ENCODE measurements around the gene AFAP1.

AFAP1 gene

GRCh38 chr4:7725951-7726350, 213.7 kb downstream of the AFAP1 start:
- TF ChIP-seq CTCF (IDR thresholded peaks at IDR 0.05; ENCODE audit: low read depth, low read length), result no peak
- DNase-seq (ENCODE audit: low read depth in 2 of 2), result peak in 1 of 2 donors; percentile 25
- H3K4me3 ChIP-seq (replicated peaks in 1 of 2; ENCODE audit: low read depth in 2 of 2, low read length in 2 of 2), result no peak overlapping the region

GRCh38 chr4:7723625-7724024, 216.0 kb downstream of the AFAP1 start:
- DNase-seq (ENCODE audit: low read depth in 2 of 2), result no peak
- no peak for TF ChIP-seq CTCF (IDR thresholded peaks at IDR 0.05; ENCODE audit: low read depth, low read length)
- no peak overlapping the region for H3K4me3 ChIP-seq (replicated peaks in 1 of 2; ENCODE audit: low read depth in 2 of 2, low read length in 2 of 2)

GRCh38 chr4:7722766-7723387, 216.8 kb downstream of the AFAP1 start:
- TF ChIP-seq CTCF (IDR thresholded peaks at IDR 0.05; ENCODE audit: low read depth, low read length), result no peak
- no peak for DNase-seq (ENCODE audit: low read depth in 2 of 2)
- no peak overlapping the region for H3K4me3 ChIP-seq (replicated peaks in 1 of 2; ENCODE audit: low read depth in 2 of 2, low read length in 2 of 2)

- no peak overlapping the region for H3K4me3 ChIP-seq (replicated peaks in 1 of 2; ENCODE audit: low read depth in 2 of 2, low read length in 2 of 2)
- peak; percentile 33 for TF ChIP-seq CTCF (IDR thresholded peaks at IDR 0.05; ENCODE audit: low read depth, low read length)
- peak; percentile 33 to 41 for DNase-seq (ENCODE audit: low read depth in 2 of 2)
Measured at GRCh38 chr4:7721984-7722551, 217.6 kb downstream of the AFAP1 start.

- no peak overlapping the region for H3K4me3 ChIP-seq (replicated peaks in 1 of 2; ENCODE audit: low read depth in 2 of 2, low read length in 2 of 2)
- TF ChIP-seq CTCF (IDR thresholded peaks at IDR 0.05; ENCODE audit: low read depth, low read length), result peak; percentile 85
- peak; percentile 38 to 46 for DNase-seq (ENCODE audit: low read depth in 2 of 2)
Measured at GRCh38 chr4:7719354-7720174, 220.1 kb downstream of the AFAP1 start.

- no peak for TF ChIP-seq CTCF (IDR thresholded peaks at IDR 0.05; ENCODE audit: low read depth, low read length)
- H3K4me3 ChIP-seq (replicated peaks in 1 of 2; ENCODE audit: low read depth in 2 of 2, low read length in 2 of 2), result no peak overlapping the region
- no peak for DNase-seq (ENCODE audit: low read depth in 2 of 2)
Measured at GRCh38 chr4:7717946-7718490, 221.6 kb downstream of the AFAP1 start.
